Activated T-helper 17 cell treated with anti-CD3 and anti-CD28 coated beads, Interleukin-2, amount 50 U/mL, for 72 hours (primary cell): ENCODE measurements around the gene STAC2. TPM values are rescaled to one million over a fixed set of nuclear protein-coding genes. Genes with fewer than 3 reads are reported as not detected.

Source experiments
- ATAC-seq: fragments of 150-1000 bp; cut with Tn5 transposase; replicated peaks from 2 replicates; pipeline ENCODE4 v1.10.0; 2021; ENCODE audit warnings: mild to moderate bottlenecking, moderate library complexity
- H3K27ac Mint-ChIP-seq: one replicate; pipeline ENCODE4 v1.8.0; 2022; ENCODE audit warnings: mixed read lengths
- H3K27me3 Mint-ChIP-seq: one replicate; pipeline ENCODE4 v1.8.0; 2022; ENCODE audit warnings: mixed read lengths
- H3K36me3 Mint-ChIP-seq: one replicate; pipeline ENCODE4 v1.8.0; 2022; ENCODE audit warnings: low read depth, mild to moderate bottlenecking, mixed read lengths
- H3K4me1 Mint-ChIP-seq: one replicate; pipeline ENCODE4 v1.8.0; 2022; ENCODE audit warnings: mixed read lengths
- H3K4me3 Mint-ChIP-seq: one replicate; pipeline ENCODE4 v1.8.0; 2022; ENCODE audit warnings: mild to moderate bottlenecking, mixed read lengths
- H3K9me3 Mint-ChIP-seq: one replicate; pipeline ENCODE4 v1.8.0; 2022; ENCODE audit warnings: mixed read lengths
- total RNA-seq, 2 donors: library from RNA; stranded (reverse); gene quantifications; one replicate each; pipeline ENCODE4 v1.2.3, GENCODE V29; 2022

The STAC2 gene
- total RNA-seq, 2 donors from 2014 or later = not detected

GRCh38 chr17:39223907-39224777 lies 1.6 kb downstream of the STAC2 start:
- Mint-ChIP-seq H3K27me3 (peaks cover 27% of the 10 kb centered on the region), H3K4me1 (peaks cover 5% of the 10 kb centered on the region), H3K36me3 (peaks cover 5% of the 10 kb centered on the region), H3K9me3 (no peaks in the 10 kb centered on the region), H3K4me3 (peak overlapping the region; percentile 56), H3K27ac (no peak overlapping the region)
- ATAC-seq = no peak

GRCh38 chr17:39222866-39223834 lies 2.6 kb downstream of the STAC2 start:
- H3K4me1 Mint-ChIP-seq = peaks cover 5% of the 10 kb centered on the region
- no peaks in the 10 kb centered on the region for H3K9me3 Mint-ChIP-seq
- H3K36me3 Mint-ChIP-seq = peaks cover 5% of the 10 kb centered on the region
- H3K27me3 Mint-ChIP-seq = peaks cover 25% of the 10 kb centered on the region
- ATAC-seq = no peak
- peak overlapping the region; percentile 34 for H3K4me3 Mint-ChIP-seq
- H3K27ac Mint-ChIP-seq = no peak overlapping the region

GRCh38 chr17:39222151-39222550 lies 3.6 kb downstream of the STAC2 start:
- Mint-ChIP-seq H3K36me3 (peaks cover 5% of the 10 kb centered on the region), H3K4me1 (peaks cover 5% of the 10 kb centered on the region), H3K9me3 (no peaks in the 10 kb centered on the region), H3K27ac (no peak overlapping the region), H3K4me3 (no peak overlapping the region), H3K27me3 (peaks cover 19% of the 10 kb centered on the region)
- no peak for ATAC-seq

- H3K36me3 Mint-ChIP-seq = peaks cover 5% of the 10 kb centered on the region
- H3K27ac Mint-ChIP-seq = no peak overlapping the region
- no peak for ATAC-seq
- no peaks in the 10 kb centered on the region for H3K9me3 Mint-ChIP-seq
- no peak overlapping the region for H3K4me3 Mint-ChIP-seq
- peaks cover 5% of the 10 kb centered on the region for H3K4me1 Mint-ChIP-seq
- H3K27me3 Mint-ChIP-seq = peaks cover 19% of the 10 kb centered on the region
Observed at GRCh38 chr17:39221572-39221971, 4.2 kb downstream of the STAC2 start.

- peaks cover 19% of the 10 kb centered on the region for H3K27me3 Mint-ChIP-seq
- H3K36me3 Mint-ChIP-seq = peaks cover 5% of the 10 kb centered on the region
- H3K4me3 Mint-ChIP-seq = no peak overlapping the region
- H3K9me3 Mint-ChIP-seq = no peaks in the 10 kb centered on the region
- H3K4me1 Mint-ChIP-seq = no peaks in the 10 kb centered on the region
- no peak for ATAC-seq
- no peak overlapping the region for H3K27ac Mint-ChIP-seq
Observed at GRCh38 chr17:39219647-39220154, 6.0 kb downstream of the STAC2 start.

GRCh38 chr17:39218906-39219305 lies 6.8 kb downstream of the STAC2 start:
- peaks cover 3% of the 10 kb centered on the region for H3K36me3 Mint-ChIP-seq
- H3K4me3 Mint-ChIP-seq = no peak overlapping the region
- H3K9me3 Mint-ChIP-seq = no peaks in the 10 kb centered on the region
- no peak overlapping the region for H3K27ac Mint-ChIP-seq
- ATAC-seq = no peak
- peaks cover 15% of the 10 kb centered on the region for H3K27me3 Mint-ChIP-seq
- no peaks in the 10 kb centered on the region for H3K4me1 Mint-ChIP-seq

GRCh38 chr17:39217734-39218369 lies 7.9 kb downstream of the STAC2 start:
- no peak for ATAC-seq
- H3K4me3 Mint-ChIP-seq = no peak overlapping the region
- peaks cover 12% of the 10 kb centered on the region for H3K27me3 Mint-ChIP-seq
- no peak overlapping the region for H3K27ac Mint-ChIP-seq
- no peaks in the 10 kb centered on the region for H3K36me3 Mint-ChIP-seq
- no peaks in the 10 kb centered on the region for H3K9me3 Mint-ChIP-seq
- no peaks in the 10 kb centered on the region for H3K4me1 Mint-ChIP-seq

- H3K27ac Mint-ChIP-seq = no peak overlapping the region
- H3K9me3 Mint-ChIP-seq = no peaks in the 10 kb centered on the region
- no peak for ATAC-seq
- H3K27me3 Mint-ChIP-seq = peaks cover 6% of the 10 kb centered on the region
- H3K4me1 Mint-ChIP-seq = no peaks in the 10 kb centered on the region
- no peaks in the 10 kb centered on the region for H3K36me3 Mint-ChIP-seq
- H3K4me3 Mint-ChIP-seq = no peak overlapping the region
Observed at GRCh38 chr17:39213852-39214251, 11.9 kb downstream of the STAC2 start.

- Mint-ChIP-seq H3K4me3 (no peak overlapping the region), H3K9me3 (no peaks in the 10 kb centered on the region), H3K27me3 (peaks cover 6% of the 10 kb centered on the region), H3K4me1 (peaks cover 7% of the 10 kb centered on the region), H3K36me3 (no peaks in the 10 kb centered on the region), H3K27ac (no peak overlapping the region)
- no peak for ATAC-seq
Observed at GRCh38 chr17:39212841-39213480, 12.8 kb downstream of the STAC2 start.

GRCh38 chr17:39212195-39212810 lies 13.4 kb downstream of the STAC2 start:
- H3K4me3 Mint-ChIP-seq = no peak overlapping the region
- no peaks in the 10 kb centered on the region for H3K9me3 Mint-ChIP-seq
- H3K27me3 Mint-ChIP-seq = peaks cover 6% of the 10 kb centered on the region
- H3K4me1 Mint-ChIP-seq = peaks cover 7% of the 10 kb centered on the region
- H3K36me3 Mint-ChIP-seq = no peaks in the 10 kb centered on the region
- no peak for ATAC-seq
- H3K27ac Mint-ChIP-seq = no peak overlapping the region

GRCh38 chr17:39210093-39210434 lies 15.7 kb downstream of the STAC2 start:
- H3K27me3 Mint-ChIP-seq = no peaks in the 10 kb centered on the region

GRCh38 chr17:39209317-39210092 lies 16.2 kb downstream of the STAC2 start:
- no peaks in the 10 kb centered on the region for H3K27me3 Mint-ChIP-seq
- no peak overlapping the region for H3K27ac Mint-ChIP-seq
- peak overlapping the region; percentile 70 for H3K4me3 Mint-ChIP-seq
- ATAC-seq = peak; percentile 87
- peaks cover 7% of the 10 kb centered on the region for H3K4me1 Mint-ChIP-seq
- peaks cover 8% of the 10 kb centered on the region for H3K36me3 Mint-ChIP-seq
- no peaks in the 10 kb centered on the region for H3K9me3 Mint-ChIP-seq

More at GRCh38 chr17:39210093-39210434, 15.7 kb downstream of the STAC2 start:
- Mint-ChIP-seq H3K27ac (peak overlapping the region; percentile 33), H3K36me3 (peaks cover 2% of the 10 kb centered on the region), H3K4me3 (peak overlapping the region; percentile 70), H3K4me1 (peaks cover 7% of the 10 kb centered on the region), H3K9me3 (no peaks in the 10 kb centered on the region)
- ATAC-seq = no peak

GRCh38 chr17:39208893-39209292 lies 16.9 kb downstream of the STAC2 start:
- peaks cover 8% of the 10 kb centered on the region for H3K4me1 Mint-ChIP-seq
- no peak for ATAC-seq
- H3K9me3 Mint-ChIP-seq = no peaks in the 10 kb centered on the region
- H3K36me3 Mint-ChIP-seq = peaks cover 14% of the 10 kb centered on the region
- H3K27me3 Mint-ChIP-seq = no peaks in the 10 kb centered on the region
- peak overlapping the region; percentile 70 for H3K4me3 Mint-ChIP-seq
- no peak overlapping the region for H3K27ac Mint-ChIP-seq
